Sigmoid colon (tissue), 7 donors: ENCODE results near the gene HPGDS. TPM values are rescaled to one million over a fixed set of nuclear protein-coding genes. Genes with fewer than 3 reads are reported as not detected.

Experiments used
- DNase-seq: peaks from one replicate; pipeline ENCODE4 v3.0.0-alpha.2; 2019
- H3K27ac ChIP-seq, 4 donors: fragments of 200-600 bp; sonication (generic); one replicate each; pipeline ENCODE4 v1.5.1; 2016 to 2019; ENCODE audit warnings: mild to moderate bottlenecking in 1 of 4
- H3K27me3 ChIP-seq, 3 donors: fragments of 200-600 bp; sonication (generic); one replicate each; pipeline ENCODE4 v1.5.1; 2019; ENCODE audit warnings: mild to moderate bottlenecking in 1 of 3
- H3K36me3 ChIP-seq, 4 donors: fragments of 200-600 bp; sonication (generic); one replicate each; pipeline ENCODE4 v1.5.1; 2016 to 2019
- H3K4me1 ChIP-seq, 4 donors: fragments of 200-600 bp; sonication (generic); one replicate each; pipeline ENCODE4 v1.5.1; 2017 to 2019
- H3K4me3 ChIP-seq, 4 donors: fragments of 200-600 bp; sonication (generic); one replicate each; pipeline ENCODE4 v1.5.1; 2017 to 2019; ENCODE audit warnings: mild to moderate bottlenecking in 2 of 4, moderate library complexity in 1 of 4
- H3K9me3 ChIP-seq, 4 donors: fragments of 200-600 bp in 3 of 4; sonication (generic) in 3 of 4; one replicate each; pipeline versions ENCODE4 v1.5.1 to v1.6.1; 2013 to 2019
- EP300 ChIP-seq, 4 donors: sonication (generic); formaldehyde crosslinking; IDR thresholded peaks; one replicate each; pipeline ENCODE4 v1.6.1; 2017; ENCODE audit warnings: antibody characterized with exemption in 4 of 4
- POLR2A ChIP-seq, 2 donors: fragments of 450-650 bp; IDR thresholded peaks; one replicate each; pipeline ENCODE4 v1.6.1; 2016; ENCODE audit warnings: antibody characterized with exemption in 2 of 2, mild to moderate bottlenecking in 2 of 2, moderate library complexity in 2 of 2
- POLR2AphosphoS5 ChIP-seq, 4 donors: sonication (generic); formaldehyde crosslinking; IDR thresholded peaks; one replicate each; pipeline ENCODE4 v1.6.1; 2017; ENCODE audit warnings: antibody characterized with exemption in 4 of 4
- WGBS, 2 donors: extraction: QIAGEN DNeasy Blood & Tissue Kit; methylation state at CpG; one replicate each; pipeline ENCODE4 v1.1.7; 2013; 5-methylcytosine and 5-hydroxymethylcytosine counted together
- intact Hi-C: fragments of 100-400 bp; cut with DNase I; formaldehyde crosslinking; loops from one replicate; pipeline ENCODE4 v1.15.1; 2023
- polyA plus RNA-seq, 3 donors: library from polyadenylated mRNA; stranded (reverse); fragments of 200-250 nt; gene quantifications; one replicate each; pipeline ENCODE4 v1.2.3, GENCODE V29; 2013
- total RNA-seq, 4 donors: library from RNA; depleted of rRNA; stranded (reverse); fragments of >200 nt; gene quantifications; one replicate each; pipeline ENCODE4 v1.1.0, GENCODE V29; 2016
- TF ChIP-seq, protein P1 (sequence below), 4 experiments: fragments of 450-650 bp in 3 of 4; fragments of 200-600 bp in 1 of 4; IDR thresholded peaks; one replicate each; pipeline ENCODE4 v1.5.1; 2016 to 2019; ENCODE audit warnings: antibody characterized with exemption in 4 of 4, mild to moderate bottlenecking in 3 of 4, moderate library complexity in 2 of 4
- donor health status: healthy with polysubstance abuse.
- donor health status: Bipolar disorder and iron deficiency.
- donor health status: healthy.

The HPGDS gene
- total and polyA plus RNA-seq, 7 donors: 0.54 to 3.7 (median 2.1) TPM

DNA sequence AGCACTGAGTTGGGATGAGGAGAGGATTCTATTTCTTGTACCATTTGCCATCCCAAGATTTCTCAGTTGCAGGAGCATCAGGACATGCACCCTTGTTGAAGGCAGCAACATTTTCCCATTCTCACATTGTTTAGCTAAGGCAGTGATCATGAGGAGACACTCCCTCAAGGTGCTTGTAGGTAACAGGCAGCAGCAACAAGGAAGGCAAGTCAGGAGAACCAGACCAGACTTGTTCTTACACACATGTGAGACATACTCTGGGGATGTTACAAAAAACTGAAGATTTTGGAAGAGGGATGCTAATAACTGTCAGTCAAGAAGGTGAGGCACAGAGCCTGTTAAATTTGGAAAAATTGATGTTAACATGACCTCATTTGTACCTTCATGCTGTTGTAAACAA, 15.5 kb upstream of the HPGDS start:
- Histone ChIP-seq H3K36me3 (no peaks in the 10 kb centered on the region), H3K4me1 (no peaks in the 10 kb centered on the region), H3K9me3 (no peaks in the 10 kb centered on the region), H3K27ac (no peak overlapping the region), H3K27me3 (no peaks in the 10 kb centered on the region), H3K4me3 (no peak overlapping the region)
- TF ChIP-seq EP300 (IDR thresholded peaks at IDR 0.05) (no peak), POLR2AphosphoS5 (IDR thresholded peaks at IDR 0.05) (no peak), POLR2A (IDR thresholded peaks at IDR 0.05) (no peak)
- TF ChIP-seq, protein P1, sequence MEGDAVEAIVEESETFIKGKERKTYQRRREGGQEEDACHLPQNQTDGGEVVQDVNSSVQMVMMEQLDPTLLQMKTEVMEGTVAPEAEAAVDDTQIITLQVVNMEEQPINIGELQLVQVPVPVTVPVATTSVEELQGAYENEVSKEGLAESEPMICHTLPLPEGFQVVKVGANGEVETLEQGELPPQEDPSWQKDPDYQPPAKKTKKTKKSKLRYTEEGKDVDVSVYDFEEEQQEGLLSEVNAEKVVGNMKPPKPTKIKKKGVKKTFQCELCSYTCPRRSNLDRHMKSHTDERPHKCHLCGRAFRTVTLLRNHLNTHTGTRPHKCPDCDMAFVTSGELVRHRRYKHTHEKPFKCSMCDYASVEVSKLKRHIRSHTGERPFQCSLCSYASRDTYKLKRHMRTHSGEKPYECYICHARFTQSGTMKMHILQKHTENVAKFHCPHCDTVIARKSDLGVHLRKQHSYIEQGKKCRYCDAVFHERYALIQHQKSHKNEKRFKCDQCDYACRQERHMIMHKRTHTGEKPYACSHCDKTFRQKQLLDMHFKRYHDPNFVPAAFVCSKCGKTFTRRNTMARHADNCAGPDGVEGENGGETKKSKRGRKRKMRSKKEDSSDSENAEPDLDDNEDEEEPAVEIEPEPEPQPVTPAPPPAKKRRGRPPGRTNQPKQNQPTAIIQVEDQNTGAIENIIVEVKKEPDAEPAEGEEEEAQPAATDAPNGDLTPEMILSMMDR (IDR thresholded peaks at IDR 0.05): no peak
- intact Hi-C loops: no loop called here
- no peak for DNase-seq

DNA sequence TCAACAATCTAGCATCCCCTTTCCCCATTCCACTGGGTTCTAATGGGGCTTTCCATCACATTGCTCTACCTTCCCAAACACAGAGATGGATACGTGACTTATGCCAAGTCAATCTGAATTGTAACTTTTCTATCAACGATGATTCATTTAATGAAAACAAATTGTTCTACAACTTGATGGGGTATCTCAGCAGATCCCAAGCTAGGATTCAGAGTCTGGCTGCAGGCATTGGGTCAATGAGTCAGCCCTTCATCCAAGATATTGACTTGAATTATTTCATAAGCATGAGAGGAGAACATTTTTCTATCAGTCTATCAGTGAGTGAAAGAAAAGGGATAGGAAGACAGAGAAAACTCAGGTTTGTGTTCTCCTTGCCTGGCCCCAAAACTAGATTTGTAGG, 15.0 kb upstream of the HPGDS start:
- H3K4me1 ChIP-seq: no peaks in the 10 kb centered on the region
- DNase-seq: no peak
- 91 to 95% methylated on average over 2 of the region's 2 CpGs for WGBS, 2 donors
- intact Hi-C loops: no loop called here
- no peak overlapping the region for H3K27ac ChIP-seq
- H3K9me3 ChIP-seq: no peaks in the 10 kb centered on the region
- no peak overlapping the region for H3K4me3 ChIP-seq
- no peaks in the 10 kb centered on the region for H3K27me3 ChIP-seq
- TF ChIP-seq POLR2A (IDR thresholded peaks at IDR 0.05) (no peak), EP300 (IDR thresholded peaks at IDR 0.05) (no peak), POLR2AphosphoS5 (IDR thresholded peaks at IDR 0.05) (no peak)
- TF ChIP-seq, protein P1 (IDR thresholded peaks at IDR 0.05): no peak
- no peaks in the 10 kb centered on the region for H3K36me3 ChIP-seq

DNA sequence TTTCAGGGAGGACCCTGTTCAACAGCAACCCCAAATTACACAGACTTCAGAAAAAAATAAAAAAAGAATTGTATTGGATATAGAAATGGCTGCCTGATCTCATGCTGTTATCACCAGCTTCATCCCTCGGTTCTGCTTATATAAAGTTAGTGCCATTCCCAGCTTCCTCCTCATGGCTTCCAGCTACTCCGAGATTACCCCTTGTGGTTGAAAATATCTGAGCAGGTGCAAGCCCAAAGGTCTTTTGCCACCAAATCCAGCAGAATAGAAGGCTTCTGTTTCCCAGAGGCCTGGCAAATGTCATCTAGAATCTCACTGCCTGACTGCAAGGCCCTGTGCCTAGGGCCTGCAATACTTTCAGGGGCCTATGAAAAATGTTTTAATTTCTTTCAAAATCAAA, 13.8 kb upstream of the HPGDS start:
- TF ChIP-seq EP300 (IDR thresholded peaks at IDR 0.05) (no peak), POLR2AphosphoS5 (IDR thresholded peaks at IDR 0.05) (no peak)
- TF ChIP-seq, protein P1 (IDR thresholded peaks at IDR 0.05): no peak
- Histone ChIP-seq H3K4me3 (no peak overlapping the region), H3K4me1 (no peaks in the 10 kb centered on the region), H3K27me3 (no peaks in the 10 kb centered on the region), H3K36me3 (no peaks in the 10 kb centered on the region), H3K27ac (no peak overlapping the region), H3K9me3 (no peaks in the 10 kb centered on the region)
- no peak for DNase-seq
- intact Hi-C loops: no loop called here
- WGBS, 2 donors: 30 to 73% methylated on average over 2 of the region's 2 CpGs

DNA sequence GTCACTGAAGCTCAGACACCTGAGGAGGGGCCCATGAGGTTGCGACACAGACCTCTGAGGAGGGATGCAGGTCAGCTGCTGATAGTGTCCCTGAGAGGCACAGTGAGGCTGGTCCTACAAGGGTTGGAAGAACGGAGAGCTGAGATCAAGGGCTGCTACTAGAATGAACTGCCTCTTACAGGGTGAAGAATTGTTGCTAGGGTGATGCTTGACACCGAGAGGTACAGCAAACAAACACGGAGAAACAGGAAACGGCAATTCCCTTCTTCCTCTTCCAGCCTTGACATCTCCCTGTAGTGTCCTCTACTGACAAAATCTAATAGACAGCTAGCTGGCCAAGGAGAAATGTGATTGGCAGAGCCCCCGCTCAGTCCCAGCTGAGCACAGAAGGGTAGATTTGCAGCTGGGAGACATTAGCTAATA, 11.8 kb upstream of the HPGDS start:
- no peaks in the 10 kb centered on the region for H3K27me3 ChIP-seq
- H3K27ac ChIP-seq: no peak overlapping the region
- intact Hi-C loops: no loop called here
- 80 to 86% methylated on average over 6 of the region's 6 CpGs for WGBS, 2 donors
- no peak overlapping the region for H3K4me3 ChIP-seq
- TF ChIP-seq, protein P1 (IDR thresholded peaks at IDR 0.05): no peak
- no peak for TF ChIP-seq EP300 (IDR thresholded peaks at IDR 0.05)
- TF ChIP-seq POLR2AphosphoS5 (IDR thresholded peaks at IDR 0.05): no peak
- no peak for TF ChIP-seq POLR2A (IDR thresholded peaks at IDR 0.05)
- no peaks in the 10 kb centered on the region for H3K36me3 ChIP-seq
- no peak for DNase-seq
- H3K4me1 ChIP-seq: no peaks in the 10 kb centered on the region
- H3K9me3 ChIP-seq: no peaks in the 10 kb centered on the region

DNA sequence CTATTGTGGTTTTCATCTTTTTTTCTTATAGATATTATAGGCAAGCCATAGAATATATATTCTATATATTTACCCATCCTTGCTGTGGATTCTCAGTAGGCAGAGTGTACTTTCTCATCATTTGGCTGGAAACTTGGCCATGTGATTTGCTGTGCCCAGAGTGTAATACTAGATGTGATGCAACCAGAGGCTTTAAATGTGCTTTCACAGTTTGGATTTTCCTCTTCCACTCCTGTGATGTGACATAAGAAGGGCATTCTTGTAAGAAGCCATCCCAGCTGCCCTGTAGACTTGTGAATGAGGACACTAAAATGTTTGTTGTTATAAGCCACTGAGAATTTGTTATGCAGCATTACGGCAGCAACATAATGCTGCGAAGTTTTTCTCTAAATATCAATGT, 10.4 kb upstream of the HPGDS start:
- H3K9me3 ChIP-seq: no peaks in the 10 kb centered on the region
- H3K36me3 ChIP-seq: no peaks in the 10 kb centered on the region
- WGBS, 2 donors: 97 to 99% methylated on average over 2 of the region's 2 CpGs
- H3K27me3 ChIP-seq: no peaks in the 10 kb centered on the region
- H3K4me3 ChIP-seq: no peak overlapping the region
- no peaks in the 10 kb centered on the region for H3K4me1 ChIP-seq
- no peak for DNase-seq
- no peak overlapping the region for H3K27ac ChIP-seq
- no peak for TF ChIP-seq POLR2A (IDR thresholded peaks at IDR 0.05)
- no peak for TF ChIP-seq POLR2AphosphoS5 (IDR thresholded peaks at IDR 0.05)
- TF ChIP-seq, protein P1 (IDR thresholded peaks at IDR 0.05): no peak
- TF ChIP-seq EP300 (IDR thresholded peaks at IDR 0.05): no peak
- intact Hi-C loops: no loop called here
